Measurements from ENCODE around the gene TMCC1. TPM values are rescaled to one million over a fixed set of nuclear protein-coding genes. Genes with fewer than 3 reads are reported as not detected.
"Not testable (repeated sequence)": the region's sequence is repeated elsewhere in the genome, so short reads cannot be mapped to it uniquely, and the experiment has no call there.

Gene TMCC1
- total RNA-seq, 1 donor from 2014 or later, result 56.1 TPM

GRCh38 chr3:129610794-129611445 lies 282.6 kb downstream of the TMCC1 start:
- DNase-seq (ENCODE audit: low spot score); ATAC-seq; intact Hi-C loops (cut with DNase I): not testable (repeated sequence)

DNA sequence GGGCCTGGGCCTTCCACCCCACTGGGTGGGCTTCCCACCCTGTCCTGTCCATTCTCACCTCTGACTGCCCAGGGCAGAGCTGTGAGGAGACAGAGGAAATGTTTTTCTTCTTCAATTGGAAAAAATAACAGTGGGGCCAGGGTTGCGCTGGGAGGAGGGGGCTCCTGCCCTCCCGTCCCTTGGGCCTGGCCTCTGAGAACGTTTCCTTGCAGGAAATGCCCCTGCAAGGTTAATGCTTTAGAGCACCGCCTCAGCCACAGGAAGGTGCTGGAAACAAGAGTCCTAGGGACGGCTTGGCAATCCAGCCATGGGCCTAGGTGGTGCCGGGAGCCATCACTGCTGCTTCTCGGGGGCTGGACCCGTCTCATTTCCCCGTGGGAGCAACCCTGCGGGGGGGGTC lies 283.2 kb downstream of the TMCC1 start:
- DNase-seq (ENCODE audit: low spot score), result no peak
- ATAC-seq, result no peak
- intact Hi-C loops (cut with DNase I), result no loop called here

GRCh38 chr3:129609591-129610182 lies 283.8 kb downstream of the TMCC1 start:
- no peak for ATAC-seq
- intact Hi-C loops (cut with DNase I), result no loop called here
- no peak for DNase-seq (ENCODE audit: low spot score)

- ATAC-seq, result no peak
- intact Hi-C loops (cut with DNase I), result no loop called here
- no peak for DNase-seq (ENCODE audit: low spot score)
Measured at GRCh38 chr3:129608936-129609590, 284.4 kb downstream of the TMCC1 start.

- intact Hi-C loops (cut with DNase I), result no loop called here
- DNase-seq (ENCODE audit: low spot score) (no peak), ATAC-seq (peak; percentile 56)
Measured at GRCh38 chr3:129608087-129608935, 285.2 kb downstream of the TMCC1 start.

GRCh38 chr3:129607391-129608068 lies 286.0 kb downstream of the TMCC1 start:
- intact Hi-C loops (cut with DNase I), result no loop called here
- DNase-seq (ENCODE audit: low spot score) (no peak), ATAC-seq (peak; percentile 2)

DNA sequence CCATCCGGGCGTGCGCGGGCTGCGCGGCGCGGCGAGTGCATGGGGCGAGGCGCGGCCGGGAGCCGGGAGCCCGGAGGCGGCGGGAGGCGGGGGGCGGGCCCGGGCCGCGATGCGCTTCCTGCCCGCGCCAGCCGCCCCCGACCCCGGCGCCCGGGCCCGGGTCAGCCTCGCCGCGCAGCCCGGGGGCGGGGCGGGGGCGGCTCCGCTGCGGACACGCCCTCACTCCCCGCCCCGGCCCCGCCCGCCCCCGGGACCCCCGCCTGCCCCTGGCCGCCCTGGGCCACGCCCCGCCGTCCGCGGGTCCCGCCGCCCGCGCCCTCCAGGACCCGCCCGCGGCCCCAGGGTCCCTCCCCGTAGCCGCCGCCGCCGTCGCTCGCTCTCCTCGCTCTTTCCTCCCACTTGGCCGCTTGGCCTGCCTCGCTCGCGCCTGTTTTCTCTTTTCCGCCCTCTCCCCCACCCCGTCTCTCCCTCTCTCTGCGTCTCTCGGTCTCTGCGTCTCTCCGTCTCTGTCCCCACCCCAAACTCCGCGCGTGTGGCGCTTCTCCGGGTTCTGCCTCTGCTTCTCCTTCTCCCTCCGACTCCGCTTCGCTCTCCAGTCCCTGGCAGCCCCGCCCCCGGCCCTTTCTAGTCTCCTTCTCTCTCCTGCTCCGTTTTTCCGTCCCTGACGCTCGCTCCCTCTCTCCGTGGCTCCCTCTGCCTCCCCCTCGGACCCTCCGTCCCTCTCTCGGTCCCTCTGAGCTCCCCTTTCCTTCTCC lies 286.7 kb downstream of the TMCC1 start, which contains the start of gene PLXND1:
TSS of gene PLXND1 (minus strand) at position 41 of the 755 bp plus-strand sequence. CDS start at position 4, 37 bp downstream.
- intact Hi-C loops (cut with DNase I), result no loop called here
- DNase-seq (ENCODE audit: low spot score), result peak; percentile 90
- ATAC-seq, result peak; percentile 65

- ATAC-seq (no peak), DNase-seq (ENCODE audit: low spot score) (no peak)
- intact Hi-C loops (cut with DNase I), result no loop called here
Measured at GRCh38 chr3:129605922-129606635, 287.4 kb downstream of the TMCC1 start.

- ATAC-seq (no peak), DNase-seq (ENCODE audit: low spot score) (no peak)
- intact Hi-C loops (cut with DNase I), result no loop called here
Measured at GRCh38 chr3:129605203-129605921, 288.1 kb downstream of the TMCC1 start.

DNA sequence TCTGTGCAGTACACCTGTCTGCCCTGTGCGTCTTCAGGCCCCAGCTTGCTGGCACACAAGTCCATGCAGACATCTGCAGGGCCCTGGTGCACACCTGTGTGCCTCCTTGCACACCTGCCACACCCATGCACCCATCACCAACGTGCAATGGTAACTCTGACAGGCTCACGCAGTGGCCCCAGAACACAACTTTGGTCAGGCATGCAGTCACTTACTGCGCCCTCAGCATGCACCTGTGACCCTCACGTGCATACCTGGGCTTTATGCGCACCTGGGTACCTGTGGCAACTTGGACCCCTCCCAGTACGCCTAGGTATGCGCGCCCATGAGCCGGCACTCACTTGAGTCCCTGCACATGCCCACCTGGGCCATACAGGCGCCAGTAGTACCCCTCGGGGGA lies 288.7 kb downstream of the TMCC1 start:
- DNase-seq (ENCODE audit: low spot score) (no peak), ATAC-seq (no peak)
- intact Hi-C loops (cut with DNase I), result loop anchor here (5.0 kb wide), 1 partner anchor 112 kb away; no protein-coding TSS in a partner anchor

- ATAC-seq, result no peak
- intact Hi-C loops (cut with DNase I), result loop anchor here (5.0 kb wide), 1 partner anchor 112 kb away; no protein-coding TSS in a partner anchor
- DNase-seq (ENCODE audit: low spot score), result no peak
Measured at GRCh38 chr3:129603991-129604749, 289.3 kb downstream of the TMCC1 start.

GRCh38 chr3:129603561-129603942 lies 290.0 kb downstream of the TMCC1 start:
- intact Hi-C loops (cut with DNase I), result loop anchor here (5.0 kb wide), 1 partner anchor 111 kb away; no protein-coding TSS in a partner anchor
- DNase-seq (ENCODE audit: low spot score) (no peak), ATAC-seq (peak; percentile 1)

- peak; percentile 89 for DNase-seq (ENCODE audit: low spot score)
- intact Hi-C loops (cut with DNase I), result loop anchor here (5.0 kb wide), 1 partner anchor 111 kb away; no protein-coding TSS in a partner anchor
- peak; percentile 72 for ATAC-seq
Measured at GRCh38 chr3:129602730-129603560, 290.6 kb downstream of the TMCC1 start.

GRCh38 chr3:129602309-129602708 lies 291.2 kb downstream of the TMCC1 start:
- ATAC-seq (no peak), DNase-seq (ENCODE audit: low spot score) (no peak)
- intact Hi-C loops (cut with DNase I), result loop anchor here (5.0 kb wide), 1 partner anchor 110 kb away; no protein-coding TSS in a partner anchor

DNA sequence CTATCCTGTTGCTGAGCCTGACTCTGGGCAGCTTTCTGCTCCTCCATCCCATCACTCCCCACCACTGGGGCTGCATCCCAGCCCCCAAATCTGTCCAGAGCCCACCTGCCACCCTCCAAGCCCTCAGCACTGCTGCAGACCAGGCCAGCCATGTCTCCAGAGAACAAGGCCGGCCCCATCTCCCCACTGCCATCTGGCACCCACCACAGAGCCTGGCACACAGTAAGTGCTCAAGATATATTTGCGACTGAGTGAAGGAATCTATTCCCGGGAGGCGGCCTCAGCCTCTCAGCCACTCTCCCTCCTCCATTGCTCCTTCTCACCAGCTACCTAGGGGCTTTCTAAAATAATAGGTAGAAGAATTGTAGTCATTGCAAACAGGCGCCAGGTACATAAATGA lies 291.8 kb downstream of the TMCC1 start:
- DNase-seq (ENCODE audit: low spot score) (no peak), ATAC-seq (no peak)
- intact Hi-C loops (cut with DNase I), result loop anchor here (5.0 kb wide), 1 partner anchor 109 kb away; no protein-coding TSS in a partner anchor

All from sciatic nerve (tissue), 2 donors.